Neuron (in vitro differentiated cells): Measurements from ENCODE around the gene ABCG1.

Experiments used
- H2AFZ ChIP-seq: one replicate; pipeline ENCODE4 v1.6.1; 2013; ENCODE audit warnings: low read depth, mild to moderate bottlenecking, inconsistent platforms, low read length, moderate library complexity
- H3K27me3 ChIP-seq: one replicate; pipeline ENCODE4 v1.6.1; 2013; ENCODE audit warnings: low read length; ENCODE audit not compliant: insufficient read depth
- H3K36me3 ChIP-seq: one replicate; pipeline ENCODE4 v1.6.1; 2013; ENCODE audit warnings: low read length; ENCODE audit not compliant: insufficient read depth
- H3K4me1 ChIP-seq: one replicate; pipeline ENCODE4 v1.6.1; 2013; ENCODE audit warnings: low read length; ENCODE audit not compliant: insufficient read depth
- H3K4me3 ChIP-seq: 2 replicates; pipeline ENCODE4 v1.5.1; 2013; ENCODE audit warnings: mild to moderate bottlenecking, low read length, moderate library complexity
- H3K9me3 ChIP-seq: one replicate; pipeline ENCODE4 v1.6.1; 2013; ENCODE audit warnings: low read length

Gene ABCG1

GRCh38 chr21:42248241-42248640 is 29.3 kb downstream of the ABCG1 start:
- no peaks in the 10 kb centered on the region for H3K27me3 ChIP-seq
- no peak overlapping the region for H3K4me3 ChIP-seq
- H2AFZ ChIP-seq, result no peak overlapping the region
- H3K36me3 ChIP-seq, result no peaks in the 10 kb centered on the region
- no peaks in the 10 kb centered on the region for H3K4me1 ChIP-seq
- no peaks in the 10 kb centered on the region for H3K9me3 ChIP-seq

GRCh38 chr21:42248783-42249597 is 30.1 kb downstream of the ABCG1 start:
- H2AFZ ChIP-seq, result no peak overlapping the region
- H3K4me1 ChIP-seq, result no peaks in the 10 kb centered on the region
- H3K9me3 ChIP-seq, result no peaks in the 10 kb centered on the region
- H3K36me3 ChIP-seq, result no peaks in the 10 kb centered on the region
- H3K27me3 ChIP-seq, result no peaks in the 10 kb centered on the region
- no peak overlapping the region for H3K4me3 ChIP-seq

GRCh38 chr21:42250422-42251403 is 31.8 kb downstream of the ABCG1 start:
- Histone ChIP-seq H2AFZ (no peak overlapping the region), H3K36me3 (no peaks in the 10 kb centered on the region), H3K9me3 (no peaks in the 10 kb centered on the region), H3K4me3 (no peak overlapping the region), H3K27me3 (no peaks in the 10 kb centered on the region), H3K4me1 (no peaks in the 10 kb centered on the region)

GRCh38 chr21:42251654-42252324 is 32.8 kb downstream of the ABCG1 start:
- Histone ChIP-seq H3K27me3 (no peaks in the 10 kb centered on the region), H3K9me3 (no peaks in the 10 kb centered on the region), H3K4me3 (no peak overlapping the region)

GRCh38 chr21:42252325-42252654 is 33.4 kb downstream of the ABCG1 start:
- no peak overlapping the region for H3K4me3 ChIP-seq
- H3K9me3 ChIP-seq, result no peaks in the 10 kb centered on the region
- no peak overlapping the region for H2AFZ ChIP-seq
- H3K36me3 ChIP-seq, result no peaks in the 10 kb centered on the region
- H3K4me1 ChIP-seq, result no peaks in the 10 kb centered on the region
- H3K27me3 ChIP-seq, result peaks cover 1% of the 10 kb centered on the region

More at GRCh38 chr21:42251654-42252324, 32.8 kb downstream of the ABCG1 start:
- Histone ChIP-seq H2AFZ (no peak overlapping the region), H3K4me1 (no peaks in the 10 kb centered on the region), H3K36me3 (no peaks in the 10 kb centered on the region)

GRCh38 chr21:42252778-42253340 is 33.9 kb downstream of the ABCG1 start:
- Histone ChIP-seq H3K4me1 (no peaks in the 10 kb centered on the region), H3K36me3 (no peaks in the 10 kb centered on the region), H3K4me3 (no peak overlapping the region), H3K9me3 (no peaks in the 10 kb centered on the region), H3K27me3 (peaks cover 2% of the 10 kb centered on the region), H2AFZ (no peak overlapping the region)

- no peaks in the 10 kb centered on the region for H3K36me3 ChIP-seq
- no peaks in the 10 kb centered on the region for H3K4me1 ChIP-seq
- no peaks in the 10 kb centered on the region for H3K9me3 ChIP-seq
- H3K27me3 ChIP-seq, result peaks cover 2% of the 10 kb centered on the region
- H3K4me3 ChIP-seq, result no peak overlapping the region
- no peak overlapping the region for H2AFZ ChIP-seq
Observed at GRCh38 chr21:42253466-42253865, 34.5 kb downstream of the ABCG1 start.

GRCh38 chr21:42254083-42254482 is 35.1 kb downstream of the ABCG1 start:
- no peak overlapping the region for H2AFZ ChIP-seq
- H3K27me3 ChIP-seq, result peaks cover 2% of the 10 kb centered on the region
- H3K4me3 ChIP-seq, result no peak overlapping the region
- no peaks in the 10 kb centered on the region for H3K4me1 ChIP-seq
- no peaks in the 10 kb centered on the region for H3K9me3 ChIP-seq
- H3K36me3 ChIP-seq, result no peaks in the 10 kb centered on the region

GRCh38 chr21:42254651-42255601 is 36.0 kb downstream of the ABCG1 start:
- no peaks in the 10 kb centered on the region for H3K36me3 ChIP-seq
- no peaks in the 10 kb centered on the region for H3K4me1 ChIP-seq
- H2AFZ ChIP-seq, result no peak overlapping the region
- H3K9me3 ChIP-seq, result no peaks in the 10 kb centered on the region
- H3K27me3 ChIP-seq, result peaks cover 2% of the 10 kb centered on the region
- no peak overlapping the region for H3K4me3 ChIP-seq

GRCh38 chr21:42255825-42256224 is 36.9 kb downstream of the ABCG1 start:
- no peaks in the 10 kb centered on the region for H3K36me3 ChIP-seq
- H3K4me1 ChIP-seq, result no peaks in the 10 kb centered on the region
- peaks cover 2% of the 10 kb centered on the region for H3K27me3 ChIP-seq
- no peaks in the 10 kb centered on the region for H3K9me3 ChIP-seq
- no peak overlapping the region for H2AFZ ChIP-seq
- H3K4me3 ChIP-seq, result no peak overlapping the region

GRCh38 chr21:42256316-42256715 is 37.4 kb downstream of the ABCG1 start:
- Histone ChIP-seq H3K4me1 (no peaks in the 10 kb centered on the region), H3K36me3 (no peaks in the 10 kb centered on the region), H2AFZ (no peak overlapping the region), H3K27me3 (peaks cover 2% of the 10 kb centered on the region), H3K4me3 (no peak overlapping the region), H3K9me3 (no peaks in the 10 kb centered on the region)
